Measurements from ENCODE around the gene ARRDC4.
"Not testable (repeated sequence)": the region's sequence is repeated elsewhere in the genome, so short reads cannot be mapped to it uniquely, and the experiment has no call there.

ARRDC4 gene

DNA sequence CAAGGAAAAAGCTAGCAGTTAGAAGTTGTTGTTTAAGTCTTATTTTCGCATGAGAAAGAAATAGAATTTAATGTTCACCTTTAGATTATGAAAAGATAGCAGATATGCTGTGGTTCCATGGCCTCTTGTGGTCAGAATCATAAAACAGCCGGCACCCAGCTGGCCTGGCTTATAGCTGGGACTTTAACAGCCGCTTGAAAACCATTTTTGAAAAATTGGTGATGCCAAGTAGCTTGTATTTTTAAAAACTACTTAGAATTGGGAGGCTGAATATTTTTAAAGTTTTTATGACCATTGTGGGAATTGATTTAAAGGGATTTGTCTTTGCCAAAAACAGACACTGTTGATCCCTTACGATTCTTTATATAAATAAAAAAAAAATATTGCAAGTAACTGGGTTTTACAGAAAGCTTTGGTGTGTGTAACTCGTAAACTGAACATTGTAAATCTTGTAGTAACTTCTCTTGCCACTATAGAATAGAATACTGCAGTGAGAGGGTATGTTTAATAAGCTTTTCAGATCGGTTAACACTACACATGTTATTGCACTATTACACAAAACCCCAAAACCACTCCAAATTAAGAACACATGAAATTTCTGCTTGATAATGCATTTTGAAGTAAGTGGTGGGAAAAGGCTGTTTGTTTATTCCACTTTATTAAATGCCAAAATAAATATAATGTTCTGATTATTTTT lies 6.6 kb downstream of the ARRDC4 start:
- DNase-seq, result no peak

DNA sequence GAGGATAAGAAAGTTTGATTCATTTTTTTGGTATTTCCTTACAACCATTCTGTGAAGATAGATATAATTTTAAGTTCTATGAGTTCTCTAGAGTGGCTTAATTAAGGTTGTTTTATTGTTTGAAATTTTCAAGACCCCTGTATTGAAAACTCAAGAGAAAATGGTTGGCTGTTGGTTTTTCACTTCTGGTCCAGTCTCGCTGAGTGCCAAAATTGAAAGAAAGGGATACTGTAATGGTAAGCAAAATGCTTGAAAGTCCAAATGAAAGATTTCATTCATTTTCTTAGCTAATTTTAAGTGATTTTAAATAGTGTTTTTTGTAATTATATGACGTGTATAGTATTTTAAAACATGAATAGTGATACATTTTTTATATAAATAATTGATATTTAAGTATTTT lies 7.4 kb downstream of the ARRDC4 start:
- DNase-seq, result no peak

- DNase-seq, result no peak
Measured at GRCh38 chr15:97968380-97968779, 7.9 kb downstream of the ARRDC4 start.

DNA sequence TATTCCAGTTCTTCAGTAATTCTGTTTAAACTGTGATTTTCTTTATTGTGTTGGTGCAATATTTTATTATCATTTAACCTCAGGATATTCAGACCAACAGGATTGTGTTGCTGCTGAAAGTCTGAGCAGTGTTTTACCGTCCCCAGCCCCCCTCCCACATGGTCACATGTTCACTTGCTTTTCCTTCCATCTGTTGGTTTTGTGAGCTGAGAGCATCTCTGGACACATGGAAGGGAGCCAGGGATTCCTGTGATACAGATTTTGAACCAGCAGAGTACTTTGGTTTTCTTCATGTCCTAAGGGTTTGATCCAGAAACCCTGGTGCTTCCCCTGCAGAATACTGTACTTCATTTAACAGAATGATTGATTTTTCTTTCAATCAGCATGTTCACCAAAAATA lies 11.9 kb downstream of the ARRDC4 start:
- no peak for DNase-seq

GRCh38 chr15:97976129-97976528 lies 15.6 kb downstream of the ARRDC4 start:
- DNase-seq, result no peak

DNA sequence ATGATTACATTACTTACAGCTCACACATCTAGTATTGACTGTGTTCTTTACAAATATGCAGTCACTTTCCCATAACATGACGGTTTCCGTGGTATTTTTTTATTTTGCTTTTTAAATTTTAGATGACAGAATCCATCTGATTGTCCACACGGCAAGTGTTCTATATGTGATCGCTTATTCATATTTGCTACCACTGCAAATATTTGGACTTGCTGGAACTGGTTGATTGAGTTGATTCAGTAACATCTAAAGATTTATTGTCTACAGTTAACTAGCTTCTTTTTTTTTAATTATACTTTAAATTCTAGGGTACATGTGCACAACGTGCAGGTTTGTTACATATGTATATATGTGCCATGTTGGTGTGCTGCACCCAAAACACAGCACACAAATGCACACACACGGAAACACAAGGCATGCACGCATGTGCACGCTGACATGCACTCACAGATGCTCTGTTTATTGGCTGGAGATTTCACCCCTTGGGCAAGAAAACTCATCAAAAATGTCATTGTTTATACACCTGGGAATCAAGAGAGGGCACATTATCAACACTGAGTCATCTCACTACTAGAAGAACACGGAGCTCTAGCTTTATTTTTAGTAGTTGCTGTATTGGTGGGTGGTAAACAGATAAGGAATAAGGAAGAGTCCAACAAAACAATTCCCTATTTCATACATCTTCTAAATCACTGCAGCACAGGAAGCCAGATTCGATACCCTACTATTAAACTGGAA lies 16.4 kb downstream of the ARRDC4 start:
- DNase-seq, result no peak

DNA sequence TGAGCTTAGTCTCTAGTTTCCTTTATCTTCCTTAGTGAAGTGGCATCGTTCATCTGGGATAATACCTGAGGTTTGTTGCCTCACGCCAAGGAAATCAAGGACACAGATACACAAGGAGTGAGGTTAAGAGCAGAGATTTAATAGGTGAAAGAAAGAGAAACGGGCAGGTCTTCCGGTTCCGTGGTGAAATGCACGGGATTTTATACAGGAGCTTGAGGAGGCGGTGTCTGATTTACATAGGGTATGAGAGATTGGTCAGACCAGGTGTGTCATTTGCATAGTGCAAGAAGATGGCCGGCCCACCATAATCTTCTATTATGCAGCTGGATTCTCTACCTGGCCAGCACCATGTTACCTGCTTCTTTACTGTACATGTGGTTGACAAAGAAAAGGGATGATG lies 17.2 kb downstream of the ARRDC4 start:
- DNase-seq, result no peak

DNA sequence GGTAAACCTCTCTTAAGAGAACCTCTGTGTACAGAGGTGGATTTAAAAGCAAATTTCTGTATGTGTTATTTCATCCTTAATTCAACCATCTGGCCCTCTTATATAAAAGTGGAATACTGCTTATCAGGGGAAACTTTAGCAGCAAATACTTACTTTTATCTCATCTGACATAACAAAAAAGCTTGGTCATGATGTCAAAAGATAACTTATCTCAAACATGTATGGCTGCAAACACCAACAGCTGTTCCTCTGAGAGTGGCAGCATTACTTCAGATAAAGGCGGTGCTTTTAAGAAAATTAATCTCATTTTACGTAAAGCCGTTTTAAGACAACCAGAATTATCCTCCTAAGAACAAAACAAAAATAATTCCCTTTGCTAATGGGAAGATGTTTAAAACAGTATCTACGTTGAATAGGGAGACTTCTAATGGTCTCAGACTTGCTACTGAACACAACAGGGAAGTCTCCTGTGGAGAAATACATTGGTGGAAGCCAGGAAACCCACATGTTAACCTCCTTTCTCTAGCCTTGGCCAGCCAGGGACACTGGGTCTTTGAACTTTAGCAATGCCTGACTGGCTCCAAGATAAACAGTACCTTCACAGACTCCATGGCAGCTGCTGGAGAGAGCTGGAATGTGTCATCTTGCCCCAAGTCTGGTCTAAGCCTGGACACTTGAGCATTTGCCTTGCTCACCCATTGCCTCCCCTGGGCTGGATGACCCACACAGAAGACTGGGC lies 18.1 kb downstream of the ARRDC4 start:
- DNase-seq, result no peak

DNA sequence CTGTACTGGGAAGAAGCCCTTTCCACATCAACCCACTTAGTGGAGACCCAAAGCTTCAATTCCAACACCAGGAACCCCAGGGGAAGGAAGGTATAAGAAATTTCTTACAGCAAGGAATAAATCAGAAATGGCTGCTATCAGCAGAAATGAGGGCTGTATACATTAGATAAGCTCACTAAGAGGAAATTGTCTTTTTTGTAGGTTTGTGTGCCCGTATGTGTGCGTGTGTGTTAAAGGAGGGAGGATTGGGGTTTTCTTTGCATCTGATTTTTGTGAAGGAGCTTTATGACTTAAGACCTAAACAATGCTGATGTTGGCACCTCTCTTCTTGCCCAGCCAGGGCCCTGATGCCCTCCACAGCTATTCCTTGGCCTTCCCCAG lies 18.6 kb downstream of the ARRDC4 start:
- DNase-seq, result no peak

GRCh38 chr15:97981058-97981457 lies 20.6 kb downstream of the ARRDC4 start:
- DNase-seq, result no peak

- no peak for DNase-seq
Measured at GRCh38 chr15:97981758-97982157, 21.3 kb downstream of the ARRDC4 start.

- no peak for DNase-seq
Measured at GRCh38 chr15:97984157-97984556, 23.7 kb downstream of the ARRDC4 start.

GRCh38 chr15:97985979-97986378 lies 25.5 kb downstream of the ARRDC4 start:
- not testable (repeated sequence) for DNase-seq

DNA sequence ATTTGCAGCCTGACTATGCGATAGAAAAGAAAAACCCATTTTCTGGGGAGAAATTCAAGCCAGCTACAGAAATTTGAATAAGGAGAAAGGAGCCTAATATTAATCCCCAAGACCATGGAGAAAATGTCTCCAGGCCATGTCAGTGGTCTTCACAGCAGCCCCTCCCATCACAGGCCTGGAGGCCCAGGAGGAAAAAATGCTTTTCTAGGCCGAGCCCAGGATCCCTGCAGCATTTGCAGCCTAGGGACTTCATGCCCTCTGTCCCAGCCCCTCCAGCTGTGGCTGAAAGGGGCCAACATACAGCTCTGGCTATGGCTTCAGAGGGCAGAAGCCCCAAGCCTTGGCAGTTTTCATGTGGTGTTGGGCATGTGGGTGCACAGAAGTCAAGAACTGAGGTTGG lies 26.3 kb downstream of the ARRDC4 start:
- no peak for DNase-seq

GRCh38 chr15:97989299-97989698 lies 28.8 kb downstream of the ARRDC4 start:
- DNase-seq, result no peak

DNA sequence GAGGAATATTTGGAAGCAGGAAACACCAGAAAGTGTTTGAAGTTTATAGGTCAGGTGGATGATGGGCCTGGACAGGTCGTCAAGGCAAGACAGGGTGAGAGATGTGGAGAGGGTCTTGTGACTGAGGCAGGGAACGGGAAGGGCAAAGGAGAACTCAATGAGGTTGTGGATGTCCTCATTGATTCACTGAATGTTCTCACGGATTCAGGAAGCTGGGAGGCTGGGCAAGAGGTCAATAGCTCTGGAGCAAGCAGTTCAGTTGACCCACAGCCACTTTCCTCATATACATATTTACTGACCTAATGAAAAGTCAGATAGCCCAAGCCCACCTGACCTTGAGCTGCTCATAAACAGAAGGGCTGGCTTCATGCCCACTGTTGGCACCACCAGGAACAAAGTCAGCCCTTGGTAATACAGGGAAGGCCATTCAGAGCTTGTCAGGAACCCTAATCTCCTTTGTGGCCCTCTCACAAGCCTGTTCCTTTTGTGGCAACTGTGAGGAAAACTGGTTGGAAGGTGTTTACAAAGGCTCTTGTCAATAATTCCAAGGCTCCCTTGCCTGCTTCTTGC lies 31.6 kb downstream of the ARRDC4 start:
- no peak for DNase-seq

DNA sequence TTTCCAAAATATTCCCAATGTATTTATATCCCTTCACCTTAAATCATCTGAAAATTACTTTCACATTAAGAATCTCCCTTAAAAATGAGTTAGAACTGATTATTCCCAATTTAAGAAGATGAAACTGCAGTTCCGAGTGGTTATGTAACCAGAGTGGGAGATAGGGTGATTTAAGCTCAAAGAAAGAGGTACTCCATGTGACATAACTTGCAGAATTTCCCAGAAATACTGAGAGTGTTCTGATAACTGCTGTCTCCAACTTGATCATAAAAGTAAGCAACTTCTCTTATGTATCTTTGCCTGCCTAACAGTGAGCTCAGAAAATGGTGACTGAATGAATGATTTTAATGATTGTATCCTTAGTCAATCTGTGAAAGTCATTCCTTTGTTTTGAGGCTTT lies 32.3 kb downstream of the ARRDC4 start:
- no peak for DNase-seq

DNA sequence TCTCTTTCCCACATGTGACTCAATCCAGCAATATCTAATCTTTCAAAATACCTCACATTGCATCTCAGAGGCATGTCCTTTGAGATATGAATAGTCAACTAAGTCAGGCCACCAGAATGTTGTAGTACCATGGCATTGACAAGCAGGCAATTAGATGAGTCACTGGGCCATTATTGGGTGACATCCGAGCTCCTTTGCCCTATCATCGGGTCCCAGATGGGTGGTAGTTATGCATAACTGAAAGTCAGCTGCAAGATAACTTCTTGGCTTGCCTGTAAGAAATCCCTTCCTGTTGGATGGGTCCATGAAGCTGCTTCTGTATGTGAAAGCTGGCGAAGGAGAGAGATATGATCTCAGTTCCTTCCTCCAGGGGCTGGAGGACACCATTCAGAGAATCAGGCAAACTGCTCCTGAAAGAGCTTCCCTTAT lies 32.8 kb downstream of the ARRDC4 start:
- DNase-seq, result no peak

DNA sequence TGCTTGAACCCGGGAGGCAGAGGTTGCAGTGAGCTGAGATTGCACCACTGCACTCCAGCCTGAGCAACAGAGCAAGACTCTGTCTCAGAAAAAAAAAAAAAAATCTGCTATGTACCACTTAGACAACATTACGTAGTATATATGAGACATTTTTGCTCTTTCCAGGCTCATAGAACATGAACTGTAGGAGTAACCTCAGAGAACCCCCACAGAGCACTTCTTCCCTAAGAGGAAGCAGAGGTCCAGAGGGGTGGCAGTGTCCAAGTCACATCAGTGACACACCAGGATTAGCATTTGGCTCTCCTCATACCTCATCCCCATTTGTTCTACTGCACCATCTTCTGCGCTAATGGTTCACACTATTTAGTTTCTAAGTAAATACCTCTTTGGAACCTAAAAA lies 33.7 kb downstream of the ARRDC4 start:
- DNase-seq, result no peak

GRCh38 chr15:97995192-97995591 lies 34.7 kb downstream of the ARRDC4 start:
- DNase-seq, result no peak

- no peak for DNase-seq
Measured at GRCh38 chr15:97995881-97996603, 35.5 kb downstream of the ARRDC4 start.

DNA sequence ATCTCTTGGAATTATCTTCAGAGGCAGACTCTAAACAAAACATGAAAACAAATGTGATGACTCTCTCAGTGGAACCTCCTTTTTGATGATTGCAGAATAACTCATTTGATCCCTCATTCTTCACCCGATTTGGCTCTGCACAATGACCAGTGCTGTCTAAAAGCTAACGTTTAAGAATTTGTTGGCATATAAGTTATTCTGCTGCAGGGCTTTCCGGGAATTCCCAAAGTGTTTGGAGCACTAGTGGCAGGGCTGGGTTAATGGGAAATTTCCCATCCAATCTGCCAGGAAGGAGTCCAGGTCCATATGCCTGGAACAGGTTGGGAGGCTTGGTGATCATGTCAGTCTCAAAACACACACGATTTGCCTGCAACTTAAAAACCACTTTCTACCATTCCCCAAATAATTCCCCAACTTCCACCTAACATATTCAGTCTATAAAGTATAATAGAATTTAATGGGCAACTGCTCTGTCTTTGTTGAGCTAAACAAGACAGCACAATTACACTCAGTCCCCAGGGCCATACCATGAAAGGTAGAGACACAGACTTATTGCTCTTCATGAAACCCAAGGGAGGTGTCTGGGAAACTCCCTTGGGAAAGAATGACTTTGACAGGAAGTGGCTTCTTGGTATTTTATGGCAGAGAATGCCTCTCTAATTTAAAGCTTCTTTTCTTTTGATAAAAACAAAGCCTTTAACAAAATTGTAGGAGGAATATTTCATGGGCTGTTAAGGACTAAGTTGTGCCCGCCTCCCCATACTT lies 38.0 kb downstream of the ARRDC4 start:
- no peak for DNase-seq

Measured in activated CD4-positive, alpha-beta T cell treated with anti-CD3 and anti-CD28 coated beads, Interleukin-2, Interleukin-6, amounts not matched to agents 100 ng/mL and 50 ng/mL, durations not matched to agents 16 hours and 8 hours (primary cell).